Subcutaneous abdominal adipose tissue (tissue), 5 donors: Measurements from ENCODE around the gene MXRA8.

Experiments
- H3K27ac ChIP-seq: one replicate; pipeline ENCODE4 v1.7.0; 2013; ENCODE audit warnings: low read depth, mild to moderate bottlenecking, inconsistent platforms, low read length, moderate library complexity
- H3K27me3 ChIP-seq, 5 donors: one replicate each; pipeline ENCODE4 v1.7.0; 2013; ENCODE audit warnings: low read length in 5 of 5, inconsistent platforms in 1 of 5; ENCODE audit not compliant: control insufficient read depth in 5 of 5, insufficient read depth in 4 of 5
- H3K36me3 ChIP-seq, 5 donors: one replicate each; pipeline ENCODE4 v1.7.0; 2013; ENCODE audit warnings: low read length in 5 of 5; ENCODE audit not compliant: control insufficient read depth in 5 of 5, insufficient read depth in 5 of 5
- H3K4me1 ChIP-seq, 5 donors: one replicate each; pipeline ENCODE4 v1.7.0; 2013; ENCODE audit warnings: low read length in 5 of 5, mild to moderate bottlenecking in 3 of 5, moderate library complexity in 1 of 5; ENCODE audit not compliant: control insufficient read depth in 5 of 5, insufficient read depth in 5 of 5
- H3K4me3 ChIP-seq, 5 donors: one replicate each; pipeline ENCODE4 v1.7.0; 2013; ENCODE audit warnings: low read length in 5 of 5, low read depth in 1 of 5
- H3K9ac ChIP-seq, 5 donors: one replicate each; pipeline ENCODE4 v1.7.0; 2013; ENCODE audit warnings: low read length in 5 of 5, mild to moderate bottlenecking in 4 of 5, moderate library complexity in 3 of 5
- H3K9me3 ChIP-seq, 5 donors: one replicate each; pipeline ENCODE4 v1.7.0; 2013; ENCODE audit warnings: low read length in 5 of 5; ENCODE audit not compliant: control insufficient read depth in 5 of 5
- donor health status: healthy.
- donor health status: healthy.
- donor health status: healthy.
- donor health status: healthy.
- donor health status: healthy.

MXRA8 gene

DNA sequence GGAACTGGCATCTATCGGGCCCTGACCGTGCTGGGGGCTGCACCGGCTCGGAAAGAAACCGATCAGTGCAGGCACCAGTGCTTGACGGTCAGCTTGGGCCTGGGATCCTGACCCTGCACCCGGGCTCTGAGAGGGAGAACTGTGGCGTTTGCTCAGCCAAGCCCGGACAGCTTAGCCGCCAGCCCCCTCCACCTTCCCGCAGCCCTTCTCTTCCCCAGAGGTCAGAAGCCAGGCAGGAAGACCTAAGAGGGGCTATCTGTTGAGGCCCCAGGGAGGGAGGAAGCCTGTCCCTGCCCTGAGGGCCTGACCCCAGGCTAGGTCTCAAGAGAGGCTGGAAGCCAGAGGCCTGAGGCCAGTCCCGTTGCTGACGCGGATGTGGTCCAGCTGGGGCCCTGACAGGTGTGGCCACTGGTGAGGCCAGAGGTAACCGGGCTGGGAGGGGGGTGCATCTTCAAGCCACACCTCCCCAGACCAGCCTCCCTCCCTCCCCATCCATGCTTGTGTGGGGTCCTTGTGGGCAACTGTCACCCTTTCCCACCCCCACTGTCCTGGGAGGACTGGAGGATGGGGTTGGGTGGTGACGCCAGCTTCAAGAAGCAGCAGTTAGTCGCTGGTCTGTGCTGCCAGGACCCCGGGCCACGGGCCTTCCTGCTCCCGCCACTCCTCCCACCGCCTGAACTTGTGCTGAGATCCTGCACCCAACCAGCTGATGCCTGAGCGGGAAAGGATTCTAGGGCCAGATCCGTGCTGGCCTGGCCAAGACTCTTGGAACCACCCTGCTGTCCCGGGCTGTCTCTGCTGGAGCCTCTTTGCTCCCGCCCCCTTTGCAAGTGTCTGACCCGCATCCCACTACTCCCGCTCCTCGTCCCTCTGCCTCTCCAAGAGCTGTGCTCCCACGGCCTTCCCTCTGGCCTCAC is 6.6 kb downstream of the MXRA8 start:
- Histone ChIP-seq H3K9ac (no peak overlapping the region), H3K27ac (no peak overlapping the region)

DNA sequence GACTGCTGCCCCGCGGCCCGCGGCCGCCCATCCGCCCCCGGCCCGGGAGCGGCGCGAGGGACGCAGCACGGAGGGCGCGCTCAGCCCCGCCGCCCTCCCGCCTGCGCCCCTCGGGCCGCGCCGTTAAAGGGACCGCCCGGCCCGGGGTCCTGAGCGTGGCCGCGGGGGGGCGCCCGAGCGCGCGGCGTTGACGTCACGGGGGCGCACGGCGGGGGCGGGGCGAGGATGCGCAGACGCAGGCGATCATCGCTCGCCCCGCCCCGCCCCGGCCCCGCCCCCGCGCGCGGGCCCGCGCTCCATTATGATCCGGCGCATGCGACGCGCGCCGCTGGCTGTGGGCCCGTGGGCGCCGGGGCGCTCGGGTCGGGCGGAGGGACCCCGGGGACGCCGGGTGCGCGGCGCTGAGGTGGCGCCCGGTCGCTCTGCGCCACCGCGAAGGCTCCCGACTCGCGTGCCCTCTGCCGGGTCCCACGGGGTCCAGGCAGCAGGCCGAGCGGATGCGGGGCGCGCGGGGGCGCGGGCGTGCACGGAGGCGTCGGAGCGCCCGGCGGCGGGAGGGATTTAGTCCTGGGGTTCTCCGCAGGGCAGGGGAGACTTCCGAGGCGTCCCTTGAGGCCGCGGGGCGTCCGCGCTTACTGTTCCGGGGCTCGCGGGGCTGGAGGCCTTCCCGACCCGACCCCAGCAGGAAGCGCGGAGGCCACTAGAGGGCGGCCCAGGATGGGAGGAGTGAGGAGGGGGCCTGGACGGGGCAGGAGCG is 8.9 kb downstream of the MXRA8 start, which contains the start of gene DVL1:
DVL1 (minus strand) TSS at position 163 of the 757 bp plus-strand sequence. CDS start 353 bp downstream, outside the sequence.
- peak within 1 kb of the TSS; percentile 38 to 86 (median 74) for H3K9ac ChIP-seq
- H3K27me3 ChIP-seq, result peaks cover 0 to 11% (median 0%) of the 10 kb centered on the region in 5 donors
- H3K4me1 ChIP-seq, result peaks cover 8 to 74% (median 69%) of the 10 kb centered on the region in 5 donors
- peak within 1 kb of the TSS; percentile 70 to 81 (median 77) for H3K4me3 ChIP-seq
- H3K27ac ChIP-seq, result peak within 1 kb of the TSS; percentile 46
- H3K36me3 ChIP-seq, result peaks cover 0 to 18% (median 11%) of the 10 kb centered on the region in 5 donors
- no peaks in the 10 kb centered on the region for H3K9me3 ChIP-seq

More for the DNA sequence above, 6.6 kb downstream of the MXRA8 start:
- Histone ChIP-seq H3K36me3 (peaks cover 0 to 18% (median 15%) of the 10 kb centered on the region in 5 donors), H3K4me1 (peaks cover 8 to 62% (median 57%) of the 10 kb centered on the region in 5 donors), H3K9me3 (no peaks in the 10 kb centered on the region), H3K4me3 (peak overlapping the region in 1 of 5 donors; percentile 2), H3K27me3 (peaks cover 0 to 11% (median 0%) of the 10 kb centered on the region in 5 donors)

DNA sequence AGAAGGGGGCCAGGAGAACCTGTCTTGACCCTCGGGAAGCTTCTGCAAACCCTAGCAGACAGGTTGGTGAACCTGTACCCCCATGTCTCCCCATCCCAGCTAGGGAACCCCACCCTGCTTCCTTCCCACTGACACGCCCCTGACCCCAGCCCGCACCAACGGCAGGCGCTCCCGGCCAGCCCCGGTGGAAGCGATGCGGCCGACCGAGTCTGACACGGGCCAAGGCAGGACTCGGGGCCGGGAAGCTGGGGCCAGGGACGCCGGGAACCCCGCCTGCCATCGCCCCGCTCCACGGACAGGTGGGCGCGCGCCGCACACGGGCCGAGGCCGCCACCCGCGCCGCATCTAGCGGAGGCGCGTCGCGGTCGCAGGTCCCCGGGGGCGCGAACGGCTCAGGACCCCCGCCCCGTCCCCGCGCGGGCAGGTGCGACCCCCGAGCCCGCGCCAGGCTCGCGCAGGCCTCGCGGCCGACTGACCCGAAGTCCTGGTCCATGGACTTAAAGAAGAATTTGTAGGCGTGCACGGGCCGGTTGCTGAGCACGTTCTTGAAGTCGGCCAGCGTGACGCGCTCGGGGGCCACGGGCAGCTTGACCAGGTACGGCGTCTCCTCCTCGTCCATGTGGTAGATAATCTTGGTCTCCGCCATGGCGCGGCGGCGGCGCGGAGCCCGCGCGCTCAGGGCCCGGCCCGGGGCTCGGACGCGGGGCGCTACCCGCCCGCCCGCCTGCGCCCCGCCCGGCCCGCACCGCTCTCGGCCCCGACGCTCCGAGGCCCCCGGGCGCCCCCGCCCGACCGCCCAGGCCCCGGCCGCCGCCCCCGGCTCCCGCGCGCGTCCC is 9.7 kb downstream of the MXRA8 start:
- Histone ChIP-seq H3K9me3 (no peaks in the 10 kb centered on the region), H3K36me3 (peaks cover 0 to 12% (median 8%) of the 10 kb centered on the region in 5 donors), H3K27ac (peak overlapping the region; percentile 46), H3K27me3 (peaks cover 0 to 6% (median 0%) of the 10 kb centered on the region in 5 donors), H3K9ac (peak overlapping the region; percentile 38 to 86 (median 74)), H3K4me1 (peaks cover 8 to 70% (median 62%) of the 10 kb centered on the region in 5 donors), H3K4me3 (peak overlapping the region; percentile 70 to 81 (median 77))

DNA sequence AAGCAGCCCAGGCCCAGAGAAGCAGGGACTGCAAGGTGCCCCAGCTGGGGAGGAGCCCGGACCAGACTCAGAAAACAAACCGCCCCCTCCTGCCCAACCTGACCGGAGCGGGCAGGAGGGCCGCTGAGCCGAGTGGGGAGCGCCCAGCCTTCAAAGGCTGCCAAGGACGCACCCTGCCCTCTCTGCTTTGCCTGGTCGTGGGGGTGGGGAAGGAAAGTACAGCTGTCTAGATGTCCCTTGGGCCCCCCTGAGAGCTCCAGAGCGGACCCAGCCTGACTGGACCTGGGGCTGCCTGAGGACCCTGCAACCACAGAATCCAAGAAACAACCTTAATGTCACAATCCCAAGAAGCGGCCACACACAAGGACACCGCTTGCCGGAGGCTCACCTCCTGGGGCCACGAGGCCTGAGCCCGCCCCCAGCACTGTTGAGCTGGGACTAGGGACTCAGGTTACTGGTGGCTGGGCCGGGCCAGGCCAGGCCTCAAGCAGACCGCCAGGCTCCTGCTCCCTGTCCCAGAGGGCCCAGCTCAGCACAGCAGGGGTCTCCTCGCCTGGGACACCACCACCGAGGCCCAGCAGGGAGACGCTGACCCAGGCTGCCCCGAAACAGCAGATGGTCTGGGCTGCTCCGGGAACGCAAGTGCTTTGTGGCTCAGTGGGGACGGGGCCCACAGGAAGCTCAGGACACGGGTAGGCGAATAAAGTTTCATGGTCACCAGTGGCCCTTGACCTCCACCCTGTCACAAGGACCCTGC is 10.5 kb downstream of the MXRA8 start:
- Histone ChIP-seq H3K36me3 (peaks cover 0 to 6% (median 2%) of the 10 kb centered on the region in 5 donors), H3K9me3 (no peaks in the 10 kb centered on the region), H3K27ac (peak overlapping the region; percentile 46), H3K27me3 (peaks cover 0 to 3% (median 0%) of the 10 kb centered on the region in 5 donors), H3K9ac (peak overlapping the region; percentile 38 to 86 (median 74)), H3K4me1 (peaks cover 6 to 62% (median 54%) of the 10 kb centered on the region in 5 donors), H3K4me3 (peak overlapping the region; percentile 70 to 81 (median 77))

DNA sequence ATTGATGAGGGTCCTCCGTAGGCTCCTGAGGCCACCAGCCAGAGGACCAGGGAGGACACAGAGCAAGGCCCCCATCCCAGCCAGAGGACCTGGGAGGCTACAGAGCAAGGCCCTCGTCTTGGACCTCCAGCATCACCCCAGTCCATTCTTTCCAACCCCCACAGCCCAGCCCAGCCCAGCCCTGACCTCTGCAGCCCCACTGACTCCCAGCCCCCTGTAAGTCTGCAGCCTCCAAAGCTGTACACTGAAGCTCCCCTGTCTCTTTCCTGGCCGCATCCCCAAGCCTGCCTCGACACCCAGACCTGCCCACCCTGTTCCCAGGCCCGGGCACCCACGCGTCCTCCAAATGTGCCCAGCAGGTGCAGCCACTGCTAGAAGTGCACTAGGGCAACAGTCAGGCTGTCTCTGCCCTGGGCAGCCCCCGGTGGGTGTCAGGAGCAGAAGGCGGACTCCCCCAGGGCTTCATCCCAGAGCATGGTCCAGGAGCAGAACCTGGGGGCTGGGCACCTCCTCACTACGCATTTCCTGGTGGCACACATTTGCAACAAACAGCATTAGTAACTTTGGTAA is 11.2 kb downstream of the MXRA8 start:
- peak overlapping the region; percentile 46 for H3K27ac ChIP-seq
- H3K4me3 ChIP-seq, result peak overlapping the region in 1 of 5 donors; percentile 81
- peaks cover 0 to 3% (median 0%) of the 10 kb centered on the region in 5 donors for H3K36me3 ChIP-seq
- no peaks in the 10 kb centered on the region for H3K9me3 ChIP-seq
- H3K27me3 ChIP-seq, result no peaks in the 10 kb centered on the region
- H3K9ac ChIP-seq, result peak overlapping the region in 3 of 5 donors; percentile 72 to 86 (median 86)
- peaks cover 0 to 55% (median 47%) of the 10 kb centered on the region in 5 donors for H3K4me1 ChIP-seq

DNA sequence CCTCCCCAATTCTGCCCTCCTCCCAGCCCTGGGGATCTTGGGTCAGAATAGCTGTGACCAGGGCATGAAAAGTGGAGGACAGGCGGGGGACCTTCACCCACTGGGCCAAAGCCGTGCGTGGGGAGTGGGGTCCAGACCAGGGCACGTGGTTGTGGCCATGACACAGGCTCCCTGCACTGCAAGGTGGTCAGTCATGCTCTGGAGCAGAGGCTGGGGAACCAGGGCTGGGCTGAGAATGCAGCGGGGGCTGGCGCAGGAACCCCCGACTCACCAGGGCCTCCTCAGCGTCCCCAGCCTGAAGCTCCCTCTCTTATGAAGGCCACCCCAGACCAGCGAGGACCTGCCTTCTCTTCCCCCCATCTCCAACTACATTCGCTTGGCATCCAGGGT is 11.9 kb downstream of the MXRA8 start:
- Histone ChIP-seq H3K4me1 (peaks cover 0 to 49% (median 41%) of the 10 kb centered on the region in 5 donors), H3K9me3 (no peaks in the 10 kb centered on the region), H3K27ac (no peak overlapping the region), H3K9ac (peak overlapping the region in 3 of 5 donors; percentile 0 to 56 (median 23)), H3K36me3 (peaks cover 0 to 8% (median 5%) of the 10 kb centered on the region in 5 donors), H3K4me3 (no peak overlapping the region), H3K27me3 (no peaks in the 10 kb centered on the region)

DNA sequence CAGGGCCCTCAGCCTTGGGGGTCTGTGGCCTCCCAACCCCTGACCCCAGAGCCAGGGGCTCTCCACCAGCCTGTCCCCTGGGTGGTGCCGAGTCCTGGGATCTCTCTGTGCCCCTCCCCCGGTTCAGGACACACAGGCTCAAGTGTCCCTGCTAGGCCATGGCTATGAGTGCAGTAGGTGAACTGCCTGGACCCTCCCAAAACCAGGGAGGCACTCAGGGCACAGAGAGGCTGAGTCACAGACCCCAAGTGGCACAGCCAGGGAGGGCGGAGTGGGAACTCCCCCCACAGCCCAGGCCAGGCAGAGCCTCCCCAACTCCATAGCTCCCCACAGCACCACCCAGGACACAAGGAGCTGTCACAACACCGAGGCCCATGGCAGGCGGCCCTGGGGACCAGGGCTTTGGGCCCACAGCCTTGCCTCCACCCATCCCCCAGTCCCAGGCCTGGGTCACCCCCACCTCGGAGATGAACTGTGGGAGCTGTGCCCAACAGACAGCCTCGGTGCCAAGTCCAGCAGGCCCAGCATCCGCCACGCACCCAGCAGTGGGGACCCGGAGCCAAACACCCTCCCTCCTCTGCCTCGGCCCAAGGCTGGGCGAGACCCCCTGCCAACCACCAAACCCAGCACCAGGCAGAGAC is 12.4 kb downstream of the MXRA8 start:
- Histone ChIP-seq H3K4me3 (no peak overlapping the region), H3K9me3 (no peaks in the 10 kb centered on the region), H3K9ac (peak overlapping the region in 2 of 5 donors; percentile 23 to 56), H3K27me3 (no peaks in the 10 kb centered on the region), H3K36me3 (peaks cover 0 to 13% (median 10%) of the 10 kb centered on the region in 5 donors), H3K4me1 (peaks cover 0 to 47% (median 39%) of the 10 kb centered on the region in 5 donors), H3K27ac (no peak overlapping the region)

DNA sequence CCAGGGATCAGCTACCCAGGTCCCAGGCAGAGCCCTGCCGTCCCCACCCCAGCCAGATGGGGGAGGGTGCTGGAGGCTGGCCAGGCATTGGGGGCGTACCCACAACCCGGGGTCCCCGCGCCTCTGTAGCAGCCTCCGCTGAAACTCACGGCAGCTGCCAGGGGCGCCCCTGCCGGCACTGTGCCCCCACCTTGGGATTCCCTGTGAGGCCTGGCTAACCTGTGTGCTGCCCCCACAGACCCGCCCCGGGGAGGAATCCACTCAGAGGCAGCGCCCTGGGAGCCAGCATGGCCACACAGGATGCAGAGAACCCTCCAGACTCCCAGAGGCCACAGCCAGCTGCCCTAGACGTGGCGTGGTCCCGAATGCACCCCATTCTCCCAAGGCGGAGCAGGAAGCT is 13.0 kb downstream of the MXRA8 start:
- peaks cover 0 to 18% (median 16%) of the 10 kb centered on the region in 5 donors for H3K36me3 ChIP-seq
- H3K27ac ChIP-seq, result no peak overlapping the region
- peak overlapping the region in 1 of 5 donors; percentile 56 for H3K9ac ChIP-seq
- peaks cover 0 to 47% (median 39%) of the 10 kb centered on the region in 5 donors for H3K4me1 ChIP-seq
- H3K9me3 ChIP-seq, result no peaks in the 10 kb centered on the region
- H3K27me3 ChIP-seq, result no peaks in the 10 kb centered on the region
- no peak overlapping the region for H3K4me3 ChIP-seq
